Psoas muscle (tissue), 8 donors: ENCODE results near the gene ZNRF1. TPM values are rescaled to one million over a fixed set of nuclear protein-coding genes. Genes with fewer than 3 reads are reported as not detected.

ENCODE experiments used
- ATAC-seq, 4 donors: fragments of 200-7000 bp; cut with Tn5 transposase; one replicate each; pipeline ENCODE4 v1.9.1; 2020; ENCODE audit warnings: moderate library complexity in 3 of 4, mild to moderate bottlenecking in 2 of 4
- DNase-seq, 2 donors: peaks; one replicate each; pipeline ENCODE4 v3.0.0-alpha.2; 2020
- H3K27ac ChIP-seq: fragments of 200-600 bp; one replicate; pipeline ENCODE4 v1.8.0; 2022
- H3K27me3 ChIP-seq, 3 donors: fragments of 200-600 bp in 1 of 3; one replicate each; pipeline versions ENCODE4 v1.6.1 to v1.8.0; 2013 to 2022; ENCODE audit warnings: low read length in 2 of 3, mild to moderate bottlenecking in 2 of 3, moderate library complexity in 1 of 3; ENCODE audit not compliant: insufficient read depth in 3 of 3
- H3K36me3 ChIP-seq, 2 donors: fragments of 200-600 bp in 1 of 2; one replicate each; pipeline versions ENCODE4 v1.6.1 to v1.8.0; 2013 to 2022; ENCODE audit warnings: low read depth in 1 of 2, mild to moderate bottlenecking in 1 of 2, moderate library complexity in 1 of 2; ENCODE audit not compliant: insufficient read depth in 1 of 2
- H3K4me1 ChIP-seq: fragments of 200-600 bp; one replicate; pipeline ENCODE4 v1.8.0; 2022
- H3K4me3 ChIP-seq: fragments of 200-600 bp; one replicate; pipeline ENCODE4 v1.8.0; 2022; ENCODE audit warnings: mild to moderate bottlenecking
- H3K9me3 ChIP-seq: fragments of 200-600 bp; one replicate; pipeline ENCODE4 v1.8.0; 2022
- CTCF ChIP-seq: fragments of 200-600 bp; IDR thresholded peaks from one replicate; pipeline ENCODE4 v1.8.0; 2022; ENCODE audit warnings: antibody characterized with exemption
- WGBS, 3 donors: extraction: QIAGEN DNeasy Blood & Tissue Kit; methylation state at CpG; one replicate each; pipeline versions ENCODE4 v1.1.6 to v1.1.7; 2013; 5-methylcytosine and 5-hydroxymethylcytosine counted together
- intact Hi-C, 2 donors: fragments of 100-400 bp; cut with DNase I; formaldehyde crosslinking; loops; one replicate each; pipeline versions ENCODE4 v1.11.0 to v1.14.2; 2022
- polyA plus RNA-seq, 3 donors: library from polyadenylated mRNA; stranded (reverse); fragments of 200-250 nt; gene quantifications; one replicate each; pipeline ENCODE4 v1.2.3, GENCODE V29; 2013
- total RNA-seq, 4 donors: library from RNA; stranded (reverse); fragmentation: NEBNext Ultra II Directional in 2 of 4; extraction: Animal tissue kit (Norgen Biotek cat#: 25700) in 2 of 4; gene quantifications; one replicate each; pipeline versions ENCODE4 v1.2.1 to v1.2.4, GENCODE V29; 2021 to 2023
- donor health status: healthy with polysubstance abuse.
- donor health status: DM: no; HTN: no; CAD: no; lungs with moderate emphysema.
- donor health status: Bipolar disorder and iron deficiency.
- donor health status: healthy.
- donor health status: DM: yes; HTN: yes; CAD: no.
- donor health status: DM: no; HTN: no; CAD: no.
- donor health status: DM: no; HTN: no; CAD: no.
- donor health status: DM: yes; HTN: yes; CAD: no.

Gene ZNRF1
- total and polyA plus RNA-seq, 7 donors: 6.7 to 57.0 (median 27.4) TPM

DNA sequence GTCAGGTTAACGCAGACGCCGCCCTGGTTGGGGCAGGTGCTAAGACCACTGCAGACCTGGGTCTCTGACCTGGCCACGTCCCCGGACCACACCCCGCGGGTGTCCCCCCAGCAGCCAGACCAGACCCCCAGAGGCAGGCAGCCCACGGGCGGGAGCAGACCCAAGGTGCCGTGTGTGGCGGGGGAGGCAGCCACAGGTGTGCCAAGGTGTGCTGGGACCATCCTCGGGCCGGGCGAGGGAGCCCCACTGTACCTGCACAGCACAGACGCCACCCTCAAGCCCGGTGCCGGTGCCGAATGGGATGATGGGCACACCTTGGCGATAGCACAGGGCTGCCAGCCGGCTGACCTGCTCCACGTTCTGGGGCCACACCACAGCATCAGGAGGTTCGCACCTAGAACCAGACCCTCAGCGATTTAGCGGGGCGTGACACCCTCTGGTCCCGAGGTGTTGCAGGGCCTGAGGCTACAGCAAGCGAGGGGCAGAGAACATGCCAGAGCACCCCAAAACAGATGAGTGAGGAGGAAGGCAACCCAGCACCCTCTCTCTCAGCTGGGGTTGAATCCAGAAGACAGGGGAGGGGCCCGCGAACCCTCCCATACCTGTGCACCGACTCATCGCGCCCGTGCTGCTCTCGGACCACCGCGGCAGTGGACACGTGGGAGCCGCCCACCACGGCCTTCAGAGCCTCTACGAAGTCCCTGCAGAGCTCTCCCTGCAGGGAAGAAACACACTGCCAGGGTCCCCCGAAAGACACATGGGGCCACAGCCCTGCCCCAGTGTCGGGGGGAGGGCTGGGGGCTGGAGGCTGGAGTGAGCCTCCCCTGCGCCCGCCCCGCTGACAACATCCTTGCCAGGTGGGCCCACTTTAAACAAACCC lies 116.4 kb downstream of the ZNRF1 start:
- DNase-seq (no peak), ATAC-seq (no peak)
- Histone ChIP-seq H3K36me3 (peaks cover 0 to 22% of the 10 kb centered on the region in 2 donors), H3K27me3 (no peaks in the 10 kb centered on the region), H3K4me1 (peaks cover 49% of the 10 kb centered on the region), H3K27ac (peak overlapping the region; percentile 84), H3K9me3 (no peaks in the 10 kb centered on the region), H3K4me3 (peak overlapping the region; percentile 77)
- 84 to 89% (median 86%) methylated on average over 44 to 45 of the region's 45 CpGs for WGBS, 3 donors
- intact Hi-C loops: no loop called here
- TF ChIP-seq CTCF: no peak

- DNase-seq (peak; percentile 85 to 94), ATAC-seq (peak; percentile 98 to 99 (median 98))
- H3K27ac ChIP-seq: peak within 1 kb of the TSS; percentile 84
- intact Hi-C loops: no loop called here
- TF ChIP-seq CTCF: no peak
- no peaks in the 10 kb centered on the region for H3K27me3 ChIP-seq
- 20 to 41% (median 32%) methylated on average over 15 of the region's 15 CpGs for WGBS, 3 donors
- peaks cover 0 to 22% of the 10 kb centered on the region in 2 donors for H3K36me3 ChIP-seq
- peak within 1 kb of the TSS; percentile 77 for H3K4me3 ChIP-seq
- peaks cover 40% of the 10 kb centered on the region for H3K4me1 ChIP-seq
- H3K9me3 ChIP-seq: peaks cover under 1% of the 10 kb centered on the region
Observed at GRCh38 chr16:75116081-75116910, 117.5 kb downstream of the ZNRF1 start, which contains the start of gene LDHD. Gene LDHD, minus strand, starts transcription at chr16:75116780. Its CDS starts 60 bp downstream, at chr16:75116720.

DNA sequence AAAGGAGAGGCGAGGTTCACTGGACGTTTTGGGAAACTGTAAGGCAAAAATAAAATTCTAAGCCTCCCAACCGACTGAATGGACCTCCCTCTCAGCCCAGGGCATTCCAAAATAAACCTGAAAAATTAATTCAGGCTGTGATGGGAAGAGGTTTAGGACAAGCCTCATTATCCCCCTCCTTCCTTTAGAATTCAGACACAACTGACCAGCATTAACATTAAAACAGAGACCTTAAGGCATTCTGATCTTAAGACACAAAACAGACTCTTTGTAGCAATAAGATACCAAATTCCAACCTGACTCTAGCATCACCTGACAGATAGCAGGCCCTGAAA lies 118.1 kb downstream of the ZNRF1 start:
- peaks cover 0 to 22% of the 10 kb centered on the region in 2 donors for H3K36me3 ChIP-seq
- 13 to 20% (median 14%) methylated on average over 3 of the region's 3 CpGs for WGBS, 3 donors
- H3K4me3 ChIP-seq: peak overlapping the region; percentile 77
- no peaks in the 10 kb centered on the region for H3K27me3 ChIP-seq
- peaks cover 6% of the 10 kb centered on the region for H3K9me3 ChIP-seq
- intact Hi-C loops: no loop called here
- peaks cover 34% of the 10 kb centered on the region for H3K4me1 ChIP-seq
- no peak for TF ChIP-seq CTCF
- H3K27ac ChIP-seq: peak overlapping the region; percentile 84
- DNase-seq (no peak), ATAC-seq (peak in 1 of 4 donors; percentile 1)

DNA sequence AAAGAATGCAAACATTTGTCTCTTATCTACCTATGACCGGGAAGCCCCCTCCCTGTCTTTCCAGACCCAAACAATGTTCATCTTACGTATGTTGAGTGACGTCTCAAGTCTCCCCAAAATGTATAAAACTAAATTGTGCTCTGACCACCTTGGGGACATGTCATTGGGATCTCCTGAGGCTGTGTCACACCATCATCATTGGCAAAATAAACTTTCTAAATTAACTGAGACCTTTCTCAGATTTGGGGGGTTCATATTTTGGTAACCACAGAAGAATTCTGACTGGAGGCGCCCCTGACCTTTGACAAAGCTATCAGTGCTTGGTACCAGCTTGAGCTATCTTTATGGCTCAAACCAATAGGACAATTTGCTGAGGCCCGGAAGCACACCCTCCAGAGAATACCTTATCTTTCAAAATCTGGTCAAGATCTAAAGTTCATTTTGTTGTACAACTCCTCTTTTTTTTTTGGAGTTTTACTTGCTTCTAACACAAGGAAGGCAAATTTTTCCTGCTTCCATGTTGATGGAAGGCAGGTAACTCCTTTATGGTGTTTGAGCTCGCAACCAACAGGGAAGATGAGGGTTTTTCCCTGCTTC lies 120.2 kb downstream of the ZNRF1 start:
- Histone ChIP-seq H3K27ac (no peak overlapping the region), H3K27me3 (no peaks in the 10 kb centered on the region), H3K4me3 (no peak overlapping the region), H3K9me3 (peaks cover 14% of the 10 kb centered on the region), H3K36me3 (peaks cover 0 to 6% of the 10 kb centered on the region in 2 donors), H3K4me1 (peaks cover 25% of the 10 kb centered on the region)
- intact Hi-C loops: no loop called here
- ATAC-seq (no peak), DNase-seq (no peak)
- 85 to 94% (median 88%) methylated on average over 6 of the region's 6 CpGs for WGBS, 3 donors
- no peak for TF ChIP-seq CTCF
